Limb (tissue), 2 donors: ENCODE measurements around the gene EML1.

Experiments
- DNase-seq, 2 donors: peaks; one replicate each; pipeline ENCODE4 v3.0.0-alpha.2; 2016; ENCODE audit errors: extremely low spot score in 2 of 2

EML1 gene

GRCh38 chr14:99824776-99825175, 31.6 kb downstream of the EML1 start:
- no peak for DNase-seq

- no peak for DNase-seq
Observed at GRCh38 chr14:99829450-99829849, 36.2 kb downstream of the EML1 start.

- no peak for DNase-seq
Observed at GRCh38 chr14:99831303-99831702, 38.1 kb downstream of the EML1 start.

GRCh38 chr14:99831903-99832685, 38.9 kb downstream of the EML1 start:
- DNase-seq, result no peak

GRCh38 chr14:99837822-99838221, 44.6 kb downstream of the EML1 start:
- no peak for DNase-seq

- DNase-seq, result no peak
Observed at GRCh38 chr14:99838639-99839134, 45.5 kb downstream of the EML1 start.

GRCh38 chr14:99839696-99840095, 46.5 kb downstream of the EML1 start:
- DNase-seq, result no peak

GRCh38 chr14:99840265-99840664, 47.1 kb downstream of the EML1 start:
- no peak for DNase-seq

- DNase-seq, result no peak
Observed at GRCh38 chr14:99840774-99841305, 47.6 kb downstream of the EML1 start.

GRCh38 chr14:99841436-99842071, 48.3 kb downstream of the EML1 start:
- no peak for DNase-seq

- no peak for DNase-seq
Observed at GRCh38 chr14:99842141-99842540, 48.9 kb downstream of the EML1 start.

- DNase-seq, result no peak
Observed at GRCh38 chr14:99846808-99847207, 53.6 kb downstream of the EML1 start.

- no peak for DNase-seq
Observed at GRCh38 chr14:99850709-99851108, 57.5 kb downstream of the EML1 start.

GRCh38 chr14:99852578-99852977, 59.4 kb downstream of the EML1 start:
- no peak for DNase-seq

GRCh38 chr14:99853206-99853605, 60.0 kb downstream of the EML1 start:
- no peak for DNase-seq

GRCh38 chr14:99854831-99855230, 61.6 kb downstream of the EML1 start:
- DNase-seq, result no peak

- no peak for DNase-seq
Observed at GRCh38 chr14:99855271-99855670, 62.1 kb downstream of the EML1 start.

GRCh38 chr14:99857551-99857950, 64.3 kb downstream of the EML1 start:
- no peak for DNase-seq

- no peak for DNase-seq
Observed at GRCh38 chr14:99860219-99860618, 67.0 kb downstream of the EML1 start.

GRCh38 chr14:99862136-99862535, 68.9 kb downstream of the EML1 start:
- DNase-seq, result no peak

GRCh38 chr14:99863059-99863458, 69.8 kb downstream of the EML1 start:
- no peak for DNase-seq

- DNase-seq, result no peak
Observed at GRCh38 chr14:99865408-99865807, 72.2 kb downstream of the EML1 start.

- DNase-seq, result no peak
Observed at GRCh38 chr14:99870617-99871016, 77.4 kb downstream of the EML1 start.
